ENCODE measurements around the gene KPNA3.
A peak's percentile ranks its signal among the peaks of the same experiment; 100 is the strongest.
"Not testable (repeated sequence)": the region's sequence is repeated elsewhere in the genome, so short reads cannot be mapped to it uniquely, and the experiment has no call there.

The KPNA3 gene

DNA sequence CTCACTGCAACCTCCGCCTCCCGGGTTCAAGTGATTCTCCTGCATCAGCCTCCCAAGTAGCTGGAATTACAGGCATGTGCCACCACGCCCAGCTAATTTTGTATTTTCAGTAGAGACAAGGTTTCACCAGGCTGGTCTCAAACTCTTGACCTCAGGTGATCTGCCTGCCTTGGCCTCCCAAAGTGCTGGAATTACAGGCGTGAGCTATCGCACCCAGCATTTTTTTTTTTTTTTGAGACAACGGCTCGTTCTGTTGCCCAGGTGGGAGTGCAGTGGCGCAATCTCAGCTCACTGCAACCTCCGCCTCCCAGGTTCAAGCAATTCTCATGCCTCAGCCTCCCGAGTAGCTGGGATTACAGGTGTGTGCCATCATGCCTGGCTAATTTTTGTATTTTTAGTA lies 10.6 kb upstream of the KPNA3 start:
- not testable (repeated sequence) for DNase-seq

- DNase-seq = no peak
Measured at GRCh38 chr13:49802426-49802825, 9.9 kb upstream of the KPNA3 start.

DNA sequence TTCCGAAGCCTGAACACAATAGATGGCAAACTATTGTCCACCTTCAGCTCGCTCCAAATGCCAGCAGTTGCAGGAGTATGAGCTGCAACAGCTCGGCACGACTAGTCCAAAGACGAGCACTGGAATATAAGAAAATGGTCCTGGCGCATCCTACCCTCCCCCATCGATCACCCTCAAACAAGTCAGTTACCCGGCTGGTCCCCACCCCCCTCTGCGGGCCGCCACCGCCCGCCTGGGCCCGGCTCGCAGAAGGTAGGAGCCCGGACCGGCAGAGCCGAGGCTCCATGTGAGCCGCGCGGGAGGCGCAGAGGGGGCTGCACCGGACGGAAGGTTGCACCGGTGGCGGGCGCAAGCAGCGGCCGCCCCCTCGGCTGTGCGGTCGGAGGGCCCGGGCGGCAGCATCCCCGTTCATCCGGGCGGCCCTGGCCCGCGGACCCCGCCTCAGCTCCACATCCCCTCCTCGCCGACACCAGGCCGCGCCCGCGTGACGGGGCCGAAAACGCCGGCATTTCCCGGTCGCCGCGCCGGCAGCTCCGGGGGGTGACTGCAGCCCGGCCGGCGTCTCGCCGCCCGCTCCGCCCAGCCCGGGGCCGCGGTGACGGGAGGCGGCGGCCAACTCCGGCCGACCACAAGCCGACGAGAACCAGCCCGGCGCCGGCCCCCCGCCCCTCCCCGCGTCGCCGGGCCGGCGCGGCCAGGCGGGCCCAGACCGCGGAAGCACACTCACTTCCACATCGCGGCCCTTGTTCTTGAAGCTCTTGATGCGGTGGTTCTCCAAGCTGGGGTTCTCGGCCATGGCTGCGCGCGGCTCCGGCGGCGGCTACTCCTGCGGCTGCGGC lies 552 bp downstream of the KPNA3 start:
- peak; percentile 52 for DNase-seq

DNA sequence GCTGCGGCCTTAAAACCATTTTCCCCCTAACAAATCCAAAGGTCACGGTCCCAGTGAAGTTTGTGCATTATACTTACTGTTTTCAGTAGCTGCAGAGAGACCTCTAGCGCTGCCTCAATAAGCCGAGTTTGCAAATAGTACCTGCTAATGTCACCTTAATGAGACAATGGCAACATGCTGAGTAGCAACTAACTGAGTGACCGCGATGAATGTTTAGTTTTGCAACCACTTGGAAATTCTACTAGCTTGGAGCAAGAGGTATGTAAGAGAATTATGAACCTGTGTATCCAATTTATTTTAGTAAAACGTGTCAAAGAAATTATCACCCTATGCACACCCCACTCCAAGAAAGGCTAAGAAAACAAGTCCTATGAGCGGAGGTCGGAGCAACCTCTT lies 1.2 kb downstream of the KPNA3 start:
- peak; percentile 5 for DNase-seq

- no peak for DNase-seq
Measured at GRCh38 chr13:49789968-49790367, 2.5 kb downstream of the KPNA3 start.

GRCh38 chr13:49786401-49787008 lies 6.0 kb downstream of the KPNA3 start:
- no peak for DNase-seq

DNA sequence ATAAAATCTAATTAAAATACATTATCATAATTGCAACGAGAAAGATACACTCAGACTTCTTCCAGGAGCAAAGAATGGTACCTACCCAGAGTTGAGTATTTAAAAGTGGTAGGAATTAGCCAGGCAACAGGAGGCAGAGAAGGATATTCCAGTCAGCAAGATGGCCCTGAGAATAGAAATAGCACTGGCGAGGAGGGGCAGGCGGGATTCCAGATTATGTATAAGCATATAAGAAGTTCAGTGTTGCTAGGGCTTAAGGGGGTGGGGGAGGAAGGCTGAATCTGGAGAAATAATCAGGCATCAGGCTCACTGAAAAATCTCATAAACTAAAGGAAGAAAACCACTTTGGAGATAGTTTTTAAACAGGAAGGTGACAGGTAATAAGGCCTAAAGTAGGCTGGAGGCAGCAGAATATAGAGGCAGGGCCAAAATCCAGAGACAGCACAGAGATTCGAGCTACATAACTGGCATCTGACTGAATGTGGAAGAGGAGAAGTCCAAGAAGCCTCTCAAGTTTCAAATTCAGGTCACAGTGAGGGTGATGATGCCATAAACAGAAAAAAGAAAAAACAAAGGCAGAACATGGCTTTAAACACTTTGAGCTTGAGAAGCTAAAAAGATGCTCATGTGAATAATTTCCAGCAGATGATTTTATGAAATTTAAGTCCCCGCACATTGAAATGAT lies 7.5 kb downstream of the KPNA3 start:
- no peak for DNase-seq

- DNase-seq = no peak
Measured at GRCh38 chr13:49783865-49784264, 8.6 kb downstream of the KPNA3 start.

- DNase-seq = no peak
Measured at GRCh38 chr13:49782784-49783183, 9.7 kb downstream of the KPNA3 start.

GRCh38 chr13:49781806-49782205 lies 10.7 kb downstream of the KPNA3 start:
- no peak for DNase-seq

- no peak for DNase-seq
Measured at GRCh38 chr13:49779721-49780120, 12.8 kb downstream of the KPNA3 start.

DNA sequence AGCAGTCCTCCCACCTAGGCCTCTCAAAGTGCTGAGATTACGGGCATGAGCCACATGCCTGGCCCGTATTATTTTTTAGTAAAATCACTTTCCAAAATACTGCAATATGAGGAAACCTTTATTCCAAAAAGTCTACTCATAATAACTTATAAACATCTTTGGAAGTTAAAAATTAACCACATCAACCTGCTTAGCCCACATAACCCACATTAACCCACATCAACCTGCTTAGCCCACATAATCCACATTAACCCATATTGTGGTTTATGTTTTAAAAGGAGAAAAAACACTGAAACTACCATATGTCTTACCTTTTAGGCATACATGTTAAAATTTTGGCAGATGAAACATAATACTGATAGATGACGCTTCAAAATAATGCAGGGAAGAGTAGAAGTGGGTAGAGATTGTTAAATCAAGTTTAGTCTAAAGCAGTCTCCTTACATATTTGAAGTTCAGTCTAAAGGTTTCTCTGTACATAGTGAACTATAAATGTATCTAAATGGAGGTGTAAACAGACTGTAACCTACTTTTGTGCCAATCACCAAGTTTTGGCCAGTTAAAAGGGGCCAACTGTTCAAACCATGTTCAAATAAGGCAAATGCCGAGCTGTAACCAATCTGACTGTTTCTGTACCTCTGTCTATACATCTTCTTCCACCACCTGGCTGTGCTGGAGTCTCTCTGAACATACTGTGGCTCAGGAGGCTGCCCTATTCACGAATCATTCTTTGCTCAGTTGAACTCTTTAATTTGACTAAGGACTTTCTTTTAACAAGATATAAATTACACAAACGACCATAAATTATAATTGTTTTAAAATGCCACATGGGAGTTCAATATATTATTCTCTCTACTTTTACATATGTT lies 14.5 kb downstream of the KPNA3 start:
- no peak for DNase-seq

- DNase-seq = no peak
Measured at GRCh38 chr13:49776871-49777270, 15.6 kb downstream of the KPNA3 start.

DNA sequence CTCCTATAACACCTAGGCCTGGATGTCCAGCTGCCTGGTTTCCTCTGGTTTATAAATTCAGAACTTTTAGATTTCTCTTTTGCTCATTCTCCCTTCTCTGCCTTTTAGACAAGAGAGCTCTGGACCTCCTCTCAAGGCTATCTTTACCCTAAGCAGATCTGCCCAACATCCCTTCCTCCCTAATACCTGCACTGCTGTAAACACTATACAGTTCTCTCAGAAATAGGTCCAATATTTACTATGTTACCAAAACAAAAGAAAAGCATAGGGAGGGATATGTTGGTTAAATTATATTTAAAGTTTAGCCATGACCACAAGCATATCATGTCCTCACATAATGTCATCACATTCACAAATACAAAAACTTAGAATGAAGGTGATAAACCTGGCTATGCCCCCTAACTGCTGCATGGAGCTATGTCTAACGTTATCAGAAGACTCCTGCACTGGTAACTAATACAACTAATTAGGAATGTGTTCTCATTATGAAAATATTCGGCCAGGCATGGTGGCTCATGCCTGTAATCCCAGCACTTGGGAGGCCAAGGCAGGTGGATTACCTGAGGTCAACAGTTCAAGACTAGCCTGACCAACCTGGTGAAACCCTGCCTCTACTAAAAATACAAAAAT lies 18.0 kb downstream of the KPNA3 start:
- no peak for DNase-seq

GRCh38 chr13:49772828-49773227 lies 19.7 kb downstream of the KPNA3 start:
- no peak for DNase-seq

- not testable (repeated sequence) for DNase-seq
Measured at GRCh38 chr13:49761811-49762210, 30.7 kb downstream of the KPNA3 start.

DNA sequence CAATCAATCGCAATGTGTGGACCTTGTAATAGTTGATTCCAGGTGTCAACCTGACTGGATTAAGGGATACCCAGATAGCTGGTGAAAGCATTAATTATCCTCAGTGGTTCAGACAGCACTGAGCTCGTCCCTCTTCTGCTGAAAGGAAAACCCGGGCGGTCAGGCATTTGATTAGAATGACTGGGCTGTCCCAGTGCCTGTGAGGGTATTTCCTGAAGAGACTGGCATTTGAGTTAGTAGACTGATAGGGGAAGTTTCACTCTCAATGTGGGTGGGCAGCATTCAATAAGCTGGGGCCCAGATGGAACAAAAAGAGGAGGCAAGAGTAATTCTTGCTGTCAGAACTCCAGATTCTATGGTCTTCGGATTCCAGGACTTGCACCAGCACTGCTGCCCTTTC lies 31.9 kb downstream of the KPNA3 start:
- DNase-seq = no peak

- no peak for DNase-seq
Measured at GRCh38 chr13:49759503-49759902, 33.0 kb downstream of the KPNA3 start.

GRCh38 chr13:49756263-49756662 lies 36.2 kb downstream of the KPNA3 start:
- DNase-seq = no peak

DNA sequence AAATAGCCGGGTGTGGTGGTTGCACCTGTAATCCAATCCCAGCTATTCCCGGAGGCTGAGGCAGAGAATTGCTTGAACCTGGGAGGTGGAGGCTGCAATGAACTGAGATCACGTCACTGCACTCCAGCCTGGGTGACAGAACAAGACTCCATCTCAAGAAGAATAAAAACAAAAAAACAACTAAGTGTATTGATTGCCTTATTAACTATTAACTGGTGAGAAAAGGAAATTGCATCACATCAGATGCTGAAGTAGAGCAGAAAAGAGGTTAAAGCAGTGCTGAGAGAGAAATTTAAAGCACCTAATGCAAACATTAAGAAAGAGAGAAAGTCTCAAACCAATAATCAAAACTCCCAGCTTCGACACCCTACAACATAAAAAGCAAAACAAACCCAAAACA lies 38.3 kb downstream of the KPNA3 start:
- no peak for DNase-seq

GRCh38 chr13:49749848-49750247 lies 42.6 kb downstream of the KPNA3 start:
- DNase-seq = no peak

- no peak for DNase-seq
Measured at GRCh38 chr13:49746111-49746510, 46.4 kb downstream of the KPNA3 start.

GRCh38 chr13:49740870-49741269 lies 51.6 kb downstream of the KPNA3 start:
- DNase-seq = no peak
